GM19395 (cell line): ENCODE data around the gene SF3B1.
"Not testable (repeated sequence)": the region's sequence is repeated elsewhere in the genome, so short reads cannot be mapped to it uniquely, and the experiment has no call there.

Experiments
- ATAC-seq: cut with Tn5 transposase; IDR thresholded peaks from one replicate; pipeline ENCODE4 v1.9.1; 2021; ENCODE audit warnings: mild to moderate bottlenecking, moderate library complexity; ENCODE audit not compliant: unreplicated experiment

The SF3B1 gene

GRCh38 chr2:197383825-197384224 lies 51.0 kb downstream of the SF3B1 start:
- no peak for ATAC-seq

GRCh38 chr2:197381641-197382040 lies 53.2 kb downstream of the SF3B1 start:
- ATAC-seq: no peak

- not testable (repeated sequence) for ATAC-seq
Observed at GRCh38 chr2:197379918-197380309, 54.9 kb downstream of the SF3B1 start.

GRCh38 chr2:197379308-197379917 lies 55.4 kb downstream of the SF3B1 start:
- not testable (repeated sequence) for ATAC-seq

GRCh38 chr2:197378494-197379307 lies 56.1 kb downstream of the SF3B1 start:
- peak; percentile 63 for ATAC-seq

GRCh38 chr2:197378086-197378485 lies 56.7 kb downstream of the SF3B1 start:
- no peak for ATAC-seq

- ATAC-seq: no peak
Observed at GRCh38 chr2:197377670-197378069, 57.2 kb downstream of the SF3B1 start.

GRCh38 chr2:197372592-197372991 lies 62.2 kb downstream of the SF3B1 start:
- ATAC-seq: no peak

GRCh38 chr2:197370664-197371063 lies 64.2 kb downstream of the SF3B1 start:
- ATAC-seq: not testable (repeated sequence)

- ATAC-seq: no peak
Observed at GRCh38 chr2:197369933-197370320, 64.9 kb downstream of the SF3B1 start.

GRCh38 chr2:197369228-197369932 lies 65.4 kb downstream of the SF3B1 start:
- ATAC-seq: no peak

GRCh38 chr2:197368412-197368811 lies 66.4 kb downstream of the SF3B1 start:
- no peak for ATAC-seq

GRCh38 chr2:197363998-197364397 lies 70.8 kb downstream of the SF3B1 start:
- no peak for ATAC-seq

GRCh38 chr2:197360744-197361156 lies 74.1 kb downstream of the SF3B1 start:
- ATAC-seq: peak; percentile 81

- ATAC-seq: no peak
Observed at GRCh38 chr2:197359859-197360258, 75.0 kb downstream of the SF3B1 start.

GRCh38 chr2:197358931-197359330 lies 75.9 kb downstream of the SF3B1 start:
- no peak for ATAC-seq

- no peak for ATAC-seq
Observed at GRCh38 chr2:197357986-197358385, 76.8 kb downstream of the SF3B1 start.

GRCh38 chr2:197356136-197356535 lies 78.7 kb downstream of the SF3B1 start:
- no peak for ATAC-seq

- ATAC-seq: no peak
Observed at GRCh38 chr2:197354169-197354558, 80.7 kb downstream of the SF3B1 start.

GRCh38 chr2:197353393-197354168 lies 81.2 kb downstream of the SF3B1 start:
- no peak for ATAC-seq

GRCh38 chr2:197349699-197350098 lies 85.1 kb downstream of the SF3B1 start:
- ATAC-seq: no peak
